EH (cell line): ENCODE data around the gene DOK5.
A peak's percentile ranks its signal among the peaks of the same experiment; 100 is the strongest.

Experiments used
- DNase-seq: peaks from one replicate; pipeline ENCODE4 v3.0.0-alpha.2; 2015; ENCODE audit warnings: low read depth

Gene DOK5

DNA sequence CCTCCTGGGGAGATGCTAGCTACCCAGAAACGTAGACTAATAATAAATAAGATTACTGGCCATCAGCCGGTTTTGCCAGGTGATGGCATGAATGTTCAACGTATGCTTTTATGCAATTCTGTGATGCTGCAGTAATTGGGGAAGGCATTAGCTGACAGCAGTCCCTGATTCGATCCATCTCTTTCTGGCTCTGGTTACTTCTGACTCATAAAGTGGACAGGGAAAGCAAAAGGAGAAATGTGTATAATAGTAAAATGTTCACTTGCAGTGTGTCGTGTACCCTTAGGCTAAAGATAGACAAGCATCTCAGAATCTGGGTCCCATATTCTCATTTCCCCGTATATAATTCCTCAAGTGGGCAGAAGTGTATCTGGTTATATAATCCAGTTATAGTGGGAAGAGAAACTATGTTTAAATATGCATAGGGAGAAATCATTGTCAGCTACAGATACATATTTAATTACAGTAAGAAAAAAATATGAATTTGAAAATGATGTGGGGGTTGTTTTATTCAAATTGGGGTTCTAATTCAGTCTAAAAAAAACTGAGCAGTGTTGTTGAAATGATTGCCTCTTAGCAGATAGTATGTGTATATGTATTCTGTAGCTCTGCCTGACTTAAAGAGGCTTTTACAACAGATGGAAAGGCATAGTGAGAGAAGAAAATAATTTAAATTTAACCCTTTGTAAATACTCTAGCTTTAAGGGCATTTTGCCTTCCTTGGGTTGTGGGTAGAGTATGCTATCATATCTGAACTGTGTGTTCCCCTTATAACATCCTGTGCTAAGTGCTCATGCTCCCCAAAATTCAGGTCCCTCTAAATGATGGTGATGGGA, 40.6 kb downstream of the DOK5 start:
- no peak for DNase-seq

- no peak for DNase-seq
Observed at GRCh38 chr20:54517241-54517975, 42.0 kb downstream of the DOK5 start.

- DNase-seq, result no peak
Observed at GRCh38 chr20:54524849-54525248, 49.5 kb downstream of the DOK5 start.

- no peak for DNase-seq
Observed at GRCh38 chr20:54525916-54526590, 50.7 kb downstream of the DOK5 start.

DNA sequence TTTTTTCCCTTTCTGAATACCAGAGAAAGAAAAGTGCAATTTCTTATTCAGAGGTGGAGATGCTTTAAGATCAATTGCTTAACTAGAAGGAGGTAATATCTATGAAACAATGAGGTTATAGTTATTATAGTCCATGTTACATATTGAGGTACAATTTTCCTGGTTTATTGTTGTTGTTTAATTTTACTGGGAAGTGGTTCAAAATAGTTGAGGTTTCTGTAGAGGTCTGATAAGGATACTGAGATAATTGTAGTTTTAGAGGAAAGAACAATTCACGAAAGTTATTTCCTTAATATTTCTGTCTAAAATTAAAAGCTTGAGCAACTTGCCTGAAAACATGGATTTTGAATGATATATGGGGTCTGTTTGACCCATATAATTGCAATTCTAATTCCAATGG, 51.4 kb downstream of the DOK5 start:
- no peak for DNase-seq

GRCh38 chr20:54532573-54532972, 57.2 kb downstream of the DOK5 start:
- no peak for DNase-seq

DNA sequence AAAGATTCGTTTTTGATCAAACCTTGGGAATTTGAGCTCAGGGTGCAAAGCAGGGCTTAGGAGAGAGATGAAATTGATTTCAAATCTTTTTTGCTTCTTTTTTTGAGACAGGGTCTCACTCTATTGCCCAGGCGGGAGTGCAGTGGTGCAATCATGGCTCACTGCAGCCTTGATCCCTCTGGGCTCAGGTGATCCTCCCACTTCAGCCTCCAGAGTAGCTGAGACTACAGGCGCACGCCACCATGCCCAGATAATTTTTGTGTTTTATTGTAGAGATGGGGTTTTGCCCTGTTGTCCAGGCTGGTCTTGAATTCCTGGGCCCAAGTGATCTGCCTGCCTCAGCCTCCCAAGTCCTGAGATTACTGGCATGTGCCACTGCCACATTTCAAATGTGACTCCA, 58.7 kb downstream of the DOK5 start:
- no peak for DNase-seq

GRCh38 chr20:54535033-54535432, 59.6 kb downstream of the DOK5 start:
- DNase-seq, result no peak

DNA sequence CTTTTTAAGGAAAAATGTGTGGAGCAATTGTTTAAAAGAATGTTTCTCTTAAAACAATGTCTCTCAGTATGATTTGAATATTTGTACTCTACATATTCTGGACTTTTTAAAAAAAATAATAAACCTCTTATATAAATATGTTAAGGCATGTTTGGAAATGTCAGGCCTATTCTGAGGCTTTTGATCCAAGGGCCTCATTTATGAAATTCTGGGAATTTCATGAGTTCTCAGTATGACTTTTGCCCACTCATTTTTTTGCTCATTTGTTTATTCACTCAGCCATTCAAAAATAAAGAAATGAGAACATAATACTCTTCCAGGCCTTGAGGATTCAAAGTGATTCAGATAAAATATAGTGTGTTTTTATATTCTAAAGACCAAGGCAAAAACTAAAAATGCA, 60.4 kb downstream of the DOK5 start:
- no peak for DNase-seq

DNA sequence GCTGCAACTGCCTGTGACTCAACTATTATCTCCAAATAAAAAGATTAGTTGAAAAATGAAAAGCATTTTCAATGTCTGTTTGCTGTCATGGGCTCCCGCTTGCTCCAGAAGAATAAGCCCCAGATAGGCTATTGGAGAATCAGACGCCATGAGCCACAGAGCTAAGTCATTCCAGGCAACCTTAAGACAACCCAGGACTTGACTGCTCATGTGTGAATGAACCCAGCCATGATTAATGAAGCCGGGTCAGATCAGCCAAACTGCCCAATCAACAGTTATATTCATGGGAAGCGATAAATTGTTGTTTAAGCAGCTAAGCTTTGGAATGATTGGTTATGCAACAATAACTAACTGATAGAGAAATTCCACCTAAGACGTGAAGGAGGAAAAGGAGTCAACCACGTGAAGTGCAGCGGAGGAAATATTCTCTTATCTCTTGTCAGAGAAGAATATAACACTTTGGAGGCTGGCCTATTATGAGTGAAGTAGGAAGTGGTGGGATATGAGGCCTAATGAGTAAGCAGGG, 64.2 kb downstream of the DOK5 start:
- DNase-seq, result no peak

DNA sequence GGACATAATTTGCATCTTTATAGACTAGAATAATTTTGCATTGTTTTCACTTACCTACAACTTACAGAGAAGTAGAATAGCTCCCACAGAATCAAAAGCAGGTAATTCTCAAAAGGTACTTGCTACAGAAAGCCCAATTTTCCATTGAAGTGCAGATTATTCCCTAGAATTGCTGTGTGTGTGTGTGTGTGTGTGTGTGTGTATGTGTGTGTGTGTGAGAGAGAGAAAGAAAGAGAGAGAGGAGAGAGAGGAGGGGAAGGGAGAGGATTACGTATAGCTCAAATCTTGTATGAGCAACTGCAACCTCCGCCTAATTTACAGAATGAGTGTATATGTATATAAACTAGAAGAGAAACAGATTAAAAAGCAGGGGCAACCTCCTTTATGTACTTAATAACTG, 68.0 kb downstream of the DOK5 start:
- no peak for DNase-seq

DNA sequence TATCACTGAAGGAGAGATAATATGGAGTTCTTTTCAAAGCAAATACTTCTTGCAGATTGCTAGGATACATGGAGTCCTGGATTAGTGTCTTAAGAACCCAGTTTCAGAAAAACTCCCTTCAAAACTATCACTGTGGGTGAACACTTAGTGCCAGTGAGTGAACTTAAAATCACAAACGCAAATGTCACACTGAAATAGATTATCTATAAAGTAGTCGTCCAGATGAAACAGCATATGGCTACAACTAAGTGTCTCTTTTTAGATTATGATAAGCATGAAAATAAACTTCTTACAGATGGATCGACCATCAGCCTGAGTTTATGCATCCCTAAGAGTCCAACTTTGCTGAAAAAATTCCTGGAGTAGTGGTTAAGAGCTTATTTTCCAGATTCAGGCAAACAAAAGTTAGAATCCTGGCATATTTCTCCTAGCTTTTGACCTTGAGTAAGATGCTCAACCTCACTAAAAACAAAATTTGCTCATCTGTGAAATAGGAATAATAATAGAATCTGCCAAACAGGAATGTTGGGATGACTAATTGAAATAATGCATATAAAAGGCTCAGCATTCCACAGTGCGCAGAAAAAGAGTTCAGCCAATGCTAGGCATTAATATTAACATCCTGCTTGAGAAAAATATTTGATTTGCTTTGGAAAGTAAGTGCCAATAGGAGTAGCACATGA, 70.4 kb downstream of the DOK5 start:
- DNase-seq, result peak; percentile 1

DNA sequence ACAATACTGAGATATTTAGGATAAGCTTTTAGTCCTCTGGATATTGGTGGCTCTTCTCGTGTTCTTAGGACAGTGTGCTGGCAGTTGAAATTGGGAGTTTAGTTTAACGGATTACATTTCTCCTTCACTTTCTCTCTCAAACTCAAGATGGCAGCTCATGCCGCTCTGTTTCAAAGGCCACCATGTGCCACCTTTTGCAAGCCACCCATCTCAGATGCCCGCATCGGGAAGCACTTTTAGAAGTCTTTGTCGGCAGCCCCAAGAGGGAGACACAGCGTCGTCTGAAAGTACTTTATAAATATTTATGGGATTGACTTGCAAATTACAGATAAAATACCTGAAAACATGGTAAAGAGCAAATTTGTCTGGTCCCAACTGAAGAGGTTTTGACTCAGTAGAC, 73.5 kb downstream of the DOK5 start:
- DNase-seq, result no peak

GRCh38 chr20:54549658-54550326, 74.4 kb downstream of the DOK5 start:
- no peak for DNase-seq

DNA sequence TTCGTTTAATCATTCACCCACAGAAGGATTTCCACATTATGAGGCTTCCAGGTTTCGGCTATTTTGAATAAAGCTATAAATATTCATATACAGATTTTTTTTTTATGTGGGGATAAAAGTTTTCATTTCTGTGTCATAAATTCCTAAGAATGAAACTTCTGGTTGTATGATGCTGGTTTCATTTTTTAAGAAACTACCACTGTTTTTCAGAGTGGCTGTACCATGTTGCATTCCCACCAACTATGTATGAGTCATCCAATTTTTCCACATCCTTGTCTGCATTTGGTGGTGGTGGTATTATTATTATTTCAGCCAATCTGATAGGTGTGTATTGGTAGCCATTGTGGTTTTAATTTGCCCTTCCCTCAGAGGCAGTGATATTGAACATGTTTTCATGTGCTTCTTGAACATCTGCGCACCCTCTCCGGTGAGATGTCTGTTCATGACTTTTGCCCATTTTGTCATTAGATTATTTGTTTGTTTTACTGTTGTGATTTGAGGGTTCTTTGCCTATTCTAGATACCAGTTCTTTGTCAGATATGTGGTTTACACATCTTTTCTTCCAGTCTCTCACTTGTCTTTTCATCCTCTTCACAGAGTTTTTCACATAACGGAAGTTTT, 75.5 kb downstream of the DOK5 start:
- DNase-seq, result no peak

GRCh38 chr20:54554006-54554405, 78.6 kb downstream of the DOK5 start:
- no peak for DNase-seq

DNA sequence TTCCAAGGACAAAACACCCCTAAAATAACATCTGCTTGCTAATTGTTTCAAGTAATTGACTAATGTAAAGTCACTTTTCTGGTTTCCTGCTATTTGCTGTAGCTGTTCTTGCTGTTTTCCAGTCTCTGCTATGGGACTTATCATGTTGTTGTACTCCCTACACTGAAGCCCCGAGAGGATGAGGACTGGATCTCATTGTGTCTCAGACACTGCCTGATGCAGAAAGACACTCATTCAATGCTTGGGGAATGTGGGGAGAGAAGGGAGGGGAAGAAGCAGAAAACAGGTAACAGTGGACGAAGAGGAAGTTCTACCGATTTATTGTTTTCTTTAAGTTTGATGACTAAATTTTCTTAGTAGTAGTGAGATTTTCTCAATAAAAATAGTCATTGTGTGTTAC, 79.8 kb downstream of the DOK5 start:
- no peak for DNase-seq

DNA sequence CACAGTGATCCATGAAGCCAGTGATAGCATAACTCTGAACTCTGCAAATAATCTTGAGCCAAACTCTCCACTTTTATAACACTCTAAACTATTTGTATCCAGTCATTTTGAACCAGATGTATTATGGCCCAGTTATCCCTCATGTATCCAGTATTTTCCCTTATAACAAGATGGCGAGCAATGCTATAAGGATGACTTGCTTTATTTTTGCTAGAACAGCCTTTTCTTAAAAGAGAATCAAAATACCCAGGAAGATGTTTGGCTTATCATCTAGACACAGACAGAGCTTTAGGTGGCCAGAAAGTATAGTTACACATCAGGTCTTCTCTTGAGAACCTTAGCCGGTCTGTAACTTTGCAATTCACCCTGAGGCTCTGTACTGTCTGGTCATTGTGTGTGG, 81.0 kb downstream of the DOK5 start:
- DNase-seq, result no peak

DNA sequence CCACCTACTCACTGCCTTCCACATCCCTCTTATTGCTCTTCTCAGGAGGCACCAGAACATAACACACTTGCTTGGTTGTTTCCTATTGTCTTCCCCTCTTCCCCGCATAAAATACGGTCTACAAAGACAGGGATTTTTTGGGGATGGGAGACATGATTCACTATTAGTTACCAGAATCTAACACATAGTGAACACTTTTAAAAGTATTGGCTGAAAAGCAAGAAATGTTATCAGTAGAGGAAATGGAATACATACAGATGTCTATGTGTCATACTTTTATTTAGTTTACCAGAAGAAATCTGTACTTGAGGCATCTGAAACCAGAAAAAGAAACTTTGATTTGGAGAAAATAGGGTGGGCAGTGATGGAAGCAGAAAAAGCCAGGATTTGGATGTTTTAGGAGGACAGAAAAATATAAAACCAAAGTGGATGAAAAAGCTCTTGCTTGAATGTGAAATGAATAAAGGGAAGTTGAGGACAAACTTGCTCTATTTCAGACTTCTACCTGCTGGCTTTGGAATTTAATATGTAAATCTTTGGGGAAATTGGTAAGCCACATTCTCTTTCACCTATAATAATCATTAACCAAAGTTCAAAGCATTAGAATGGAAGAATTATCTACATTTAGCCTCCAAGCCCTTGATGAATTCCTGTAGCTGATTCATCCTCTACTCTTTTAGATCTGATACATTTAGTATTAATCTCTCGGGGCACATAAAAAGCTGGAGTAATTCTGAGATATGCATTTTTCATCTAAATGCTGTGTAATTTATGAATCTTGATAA, 82.6 kb downstream of the DOK5 start:
- DNase-seq, result no peak

DNA sequence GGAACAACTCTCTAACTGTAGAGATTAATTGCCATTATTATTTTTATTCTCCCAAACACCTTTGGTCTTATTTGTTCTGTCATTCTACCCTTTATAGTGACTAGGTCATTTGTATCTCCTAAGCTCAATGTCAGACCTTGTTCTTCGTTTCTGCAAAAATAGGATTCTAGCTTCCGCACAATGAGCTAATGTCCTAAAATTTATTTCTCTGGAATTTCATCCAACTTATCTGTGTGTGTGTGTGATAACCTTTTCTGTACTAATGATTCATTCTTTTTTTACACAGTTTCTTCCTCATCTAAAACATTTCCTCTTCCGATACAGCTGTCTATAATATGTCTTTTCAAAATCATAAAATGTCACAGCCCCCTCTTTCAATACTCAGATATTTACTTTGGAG, 84.5 kb downstream of the DOK5 start:
- DNase-seq, result no peak
